Esophagus muscularis mucosa (tissue), 4 donors: ENCODE measurements around the gene LMF1.

ENCODE experiments used
- CTCF ChIP-seq, 3 experiments: fragments of 200-600 bp in 2 of 3; fragments of 450-650 bp in 1 of 3; sonication (generic) in 2 of 3; IDR thresholded peaks; one replicate each; pipeline ENCODE4 v1.5.1; 2017 to 2019; ENCODE audit warnings: antibody characterized with exemption in 3 of 3, mild to moderate bottlenecking in 2 of 3, moderate library complexity in 1 of 3
- EP300 ChIP-seq: sonication (generic); formaldehyde crosslinking; IDR thresholded peaks from one replicate; pipeline ENCODE4 v1.6.1; 2017; ENCODE audit warnings: antibody characterized with exemption
- POLR2A ChIP-seq: fragments of 450-650 bp; IDR thresholded peaks from one replicate; pipeline ENCODE4 v1.6.1; 2017; ENCODE audit warnings: antibody characterized with exemption, moderate library complexity, mild to moderate bottlenecking, low read depth
- POLR2AphosphoS5 ChIP-seq, 2 donors: sonication (generic); formaldehyde crosslinking; IDR thresholded peaks; one replicate each; pipeline ENCODE4 v1.6.1; 2017; ENCODE audit warnings: antibody characterized with exemption in 2 of 2

DNA sequence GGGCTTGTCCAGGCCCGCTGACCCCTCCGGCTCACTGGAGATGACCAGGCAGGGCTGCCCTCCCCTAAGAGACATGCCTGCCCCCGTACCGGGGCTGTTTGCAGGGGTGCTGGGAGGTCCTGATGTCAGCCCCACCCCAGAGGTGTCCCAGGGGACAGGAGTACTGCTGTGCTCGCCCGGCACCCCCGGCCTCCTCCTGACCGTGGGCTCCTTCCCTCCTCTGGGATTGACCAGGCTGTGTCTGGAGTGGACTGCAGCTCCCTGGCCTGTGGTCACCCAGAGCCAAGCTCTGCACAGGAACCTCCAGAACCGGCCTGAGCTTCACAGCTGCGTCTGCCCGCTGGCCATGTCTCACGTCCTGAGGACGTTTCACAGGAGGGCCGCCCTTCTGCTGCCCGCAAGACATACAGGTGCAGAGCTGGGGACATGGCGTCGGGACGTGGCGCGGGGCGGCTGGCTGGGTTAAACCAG is 53.2 kb downstream of the LMF1 start:
- TF ChIP-seq POLR2A (no peak), CTCF (IDR thresholded peaks at IDR 0.05) (no peak), EP300 (no peak), POLR2AphosphoS5 (IDR thresholded peaks at IDR 0.05) (no peak)
